Measurements from ENCODE around the gene SLC14A1. TPM values are rescaled to one million over a fixed set of nuclear protein-coding genes. Genes with fewer than 3 reads are reported as not detected.

Gene SLC14A1
- polyA plus RNA-seq, 1 donor (not counting 4 experiments of a cell fraction or from before 2014, with no cell fraction given), result not detected

GRCh38 chr18:45730832-45731575 is 7.0 kb downstream of the SLC14A1 start:
- no peak for DNase-seq (ENCODE audit: low read depth, low spot score)

GRCh38 chr18:45731716-45732115 is 7.7 kb downstream of the SLC14A1 start:
- Histone ChIP-seq H3K4me2 (ENCODE audit: control insufficient read depth, extremely low read depth, insufficient read depth, low read depth, low read length) (no peak overlapping the region), H3K4me3 (ENCODE audit: control insufficient read depth in 2 of 3, extremely low read depth in 1 of 3, insufficient read depth in 2 of 3, low read depth in 1 of 3, low read length in 3 of 3) (no peak overlapping the region), H3K27ac (ENCODE audit: control insufficient read depth, insufficient read depth, low read length) (no peak overlapping the region), H3K9ac (ENCODE audit: control insufficient read depth, extremely low read depth, insufficient read depth, low read length) (no peak overlapping the region), H3K4me1 (ENCODE audit: control insufficient read depth, extremely low read depth, insufficient read depth, low read length) (peaks cover 2% of the 10 kb centered on the region), H3K9me1 (ENCODE audit: control insufficient read depth, extremely low read depth, insufficient read depth, low read length) (no peaks in the 10 kb centered on the region), H3K36me3 (ENCODE audit: control insufficient read depth in 2 of 2, extremely low read depth in 1 of 2, insufficient read depth in 2 of 2, low read length in 2 of 2) (no peaks in the 10 kb centered on the region), H3K27me3 (ENCODE audit: control insufficient read depth, extremely low read depth, insufficient read depth, low read length) (no peaks in the 10 kb centered on the region), H2AFZ (ENCODE audit: control insufficient read depth, low read length) (no peak overlapping the region), H3K79me2 (ENCODE audit: control insufficient read depth, insufficient read depth, low read length) (no peaks in the 10 kb centered on the region), H4K20me1 (ENCODE audit: control insufficient read depth, extremely low read depth, insufficient read depth, low read length) (no peaks in the 10 kb centered on the region), H3K9me3 (ENCODE audit: control insufficient read depth, low read depth, low read length) (no peaks in the 10 kb centered on the region)
- TF ChIP-seq EZH2 (IDR thresholded peaks at IDR 0.05; ENCODE audit: low read length) (no peak), CTCF (optimal IDR thresholded peaks at IDR 0.05 in 1 of 3, IDR thresholded peaks at IDR 0.05 in 1 of 3, conservative IDR thresholded peaks at IDR 0.05 in 1 of 3; ENCODE audit: extremely low read depth in 1 of 3, insufficient read depth in 2 of 3, low read length in 3 of 3) (no peak)
- no peak for FAIRE-seq
- no peak for DNase-seq (ENCODE audit: low read depth, low spot score)
- dilution Hi-C loops (cut with MboI; ENCODE audit: extremely low pct_ligation_motif_present, low sequenced_read_pairs), result no loop called here

More at GRCh38 chr18:45730832-45731575, 7.0 kb downstream of the SLC14A1 start:
- Histone ChIP-seq H4K20me1 (ENCODE audit: control insufficient read depth, extremely low read depth, insufficient read depth, low read length) (no peaks in the 10 kb centered on the region), H3K9me3 (ENCODE audit: control insufficient read depth, low read depth, low read length) (no peaks in the 10 kb centered on the region), H3K9ac (ENCODE audit: control insufficient read depth, extremely low read depth, insufficient read depth, low read length) (no peak overlapping the region), H3K79me2 (ENCODE audit: control insufficient read depth, insufficient read depth, low read length) (no peaks in the 10 kb centered on the region), H3K27me3 (ENCODE audit: control insufficient read depth, extremely low read depth, insufficient read depth, low read length) (no peaks in the 10 kb centered on the region), H3K27ac (ENCODE audit: control insufficient read depth, insufficient read depth, low read length) (no peak overlapping the region), H3K36me3 (ENCODE audit: control insufficient read depth in 2 of 2, extremely low read depth in 1 of 2, insufficient read depth in 2 of 2, low read length in 2 of 2) (no peaks in the 10 kb centered on the region), H3K4me1 (ENCODE audit: control insufficient read depth, extremely low read depth, insufficient read depth, low read length) (peaks cover 2% of the 10 kb centered on the region), H2AFZ (ENCODE audit: control insufficient read depth, low read length) (no peak overlapping the region), H3K4me2 (ENCODE audit: control insufficient read depth, extremely low read depth, insufficient read depth, low read depth, low read length) (no peak overlapping the region), H3K4me3 (ENCODE audit: control insufficient read depth in 2 of 3, extremely low read depth in 1 of 3, insufficient read depth in 2 of 3, low read depth in 1 of 3, low read length in 3 of 3) (no peak overlapping the region), H3K9me1 (ENCODE audit: control insufficient read depth, extremely low read depth, insufficient read depth, low read length) (no peaks in the 10 kb centered on the region)
- FAIRE-seq, result peak; percentile 5
- dilution Hi-C loops (cut with MboI; ENCODE audit: extremely low pct_ligation_motif_present, low sequenced_read_pairs), result no loop called here
- no peak for TF ChIP-seq EZH2 (IDR thresholded peaks at IDR 0.05; ENCODE audit: low read length)
- TF ChIP-seq CTCF (optimal IDR thresholded peaks at IDR 0.05 in 1 of 3, IDR thresholded peaks at IDR 0.05 in 1 of 3, conservative IDR thresholded peaks at IDR 0.05 in 1 of 3; ENCODE audit: extremely low read depth in 1 of 3, insufficient read depth in 2 of 3, low read length in 3 of 3), result no peak
